CD4-positive, alpha-beta T cell (primary cell): ENCODE results near the gene LAMTOR4. TPM values are rescaled to one million over a fixed set of nuclear protein-coding genes. Genes with fewer than 3 reads are reported as not detected.

Experiments used
- ATAC-seq: fragments of 200-7000 bp; cut with Tn5 transposase; one replicate; pipeline ENCODE4 v1.10.0; 2022; ENCODE audit warnings: mild to moderate bottlenecking; ENCODE audit not compliant: poor library complexity
- CTCF ChIA-PET: fragments of 350-600 bp; sonication (Branson Sonifier 250); formaldehyde crosslinking; loops from one replicate; lab custom pipeline; 2021; ENCODE audit warnings: antibody characterized with exemption, inconsistent platforms; lab: Charles Lee
- POLR2A ChIA-PET: fragments of 350-600 bp; sonication (Branson Sonifier 250); formaldehyde crosslinking; loops from one replicate; lab custom pipeline; 2021; ENCODE audit warnings: antibody characterized with exemption, inconsistent platforms; lab: Charles Lee
- DNase-seq, 14 experiments: peaks; one replicate each; pipeline ENCODE4 v3.0.0-alpha.2; 2013 to 2020; ENCODE audit warnings: mixed read lengths in 2 of 14
- H3K27ac ChIP-seq, 2 donors: one replicate each; pipeline versions ENCODE4 v1.5.1 to v1.7.0; 2013; ENCODE audit warnings: low read length in 2 of 2, low read depth in 1 of 2, mild to moderate bottlenecking in 1 of 2
- H3K27me3 ChIP-seq, 2 experiments: 1 replicate in 1 of 2; 2 replicates in 1 of 2; pipeline versions ENCODE4 v1.6.1 to v1.7.0; 2013; ENCODE audit warnings: low read length in 2 of 2, control low read depth in 1 of 2, mild to moderate bottlenecking in 1 of 2, moderate library complexity in 1 of 2; ENCODE audit not compliant: insufficient read depth in 2 of 2, control insufficient read depth in 1 of 2
- H3K36me3 ChIP-seq: one replicate; pipeline ENCODE4 v1.6.1; 2013; ENCODE audit warnings: low read length, control low read depth; ENCODE audit not compliant: insufficient read depth
- H3K4me1 ChIP-seq: one replicate; pipeline ENCODE4 v1.6.1; 2013; ENCODE audit warnings: low read length, control low read depth; ENCODE audit not compliant: insufficient read depth
- H3K4me3 ChIP-seq: one replicate; pipeline ENCODE4 v1.5.1; 2013; ENCODE audit warnings: mild to moderate bottlenecking, low read length, moderate library complexity
- H3K9me3 ChIP-seq, 2 experiments: 1 replicate in 1 of 2; 2 replicates in 1 of 2; pipeline versions ENCODE4 v1.6.1 to v1.7.0; 2013; ENCODE audit warnings: low read length in 2 of 2, mild to moderate bottlenecking in 2 of 2, control low read depth in 1 of 2, moderate library complexity in 1 of 2; ENCODE audit not compliant: control insufficient read depth in 1 of 2, insufficient read depth in 1 of 2
- H3K27ac Mint-ChIP-seq: one replicate; pipeline ENCODE4 v1.8.0; 2020; ENCODE audit warnings: mixed read lengths
- H3K27me3 Mint-ChIP-seq: one replicate; pipeline ENCODE4 v1.8.0; 2021; ENCODE audit warnings: mixed read lengths
- H3K36me3 Mint-ChIP-seq: one replicate; pipeline ENCODE4 v1.8.0; 2021; ENCODE audit warnings: low read depth, mixed read lengths
- H3K4me1 Mint-ChIP-seq: one replicate; pipeline ENCODE4 v1.8.0; 2021; ENCODE audit warnings: low read depth, mixed read lengths
- H3K4me3 Mint-ChIP-seq: one replicate; pipeline ENCODE4 v1.8.0; 2020; ENCODE audit warnings: mild to moderate bottlenecking, mixed read lengths
- H3K9me3 Mint-ChIP-seq: one replicate; pipeline ENCODE4 v1.8.0; 2020; ENCODE audit warnings: mixed read lengths
- CTCF ChIP-seq: fragments of 200-600 bp; IDR thresholded peaks from one replicate; pipeline ENCODE4 v1.8.0; 2022; ENCODE audit warnings: antibody characterized with exemption, mild to moderate bottlenecking
- intact Hi-C, 2 experiments: fragments of 100-400 bp; cut with DNase I in 1 of 2; cut with micrococcal nuclease in 1 of 2; formaldehyde crosslinking; loops; one replicate each; pipeline versions ENCODE4 v1.15.1 to v1.9.0; 2023 to 2025; cut with DNase I, micrococcal nuclease
- total RNA-seq, 174 experiments: library from RNA in 2 of 174; stranded (reverse) in 2 of 174; gene quantifications; one replicate each; pipeline ENCODE4 v1.2.3 and lab custom pipeline; 2021 to 2026

The LAMTOR4 gene
- total RNA-seq, 2 experiments from 2014 or later: 107 to 125 TPM

- CTCF ChIA-PET: interaction anchor here (0.6 to 2.2 kb wide), 5 partner anchors 10 to 68 kb away, joined by 3 to 9 read pairs (median 4); no protein-coding TSS in a partner anchor
- H3K9me3 ChIP-seq: no peaks in the 10 kb centered on the region
- Mint-ChIP-seq H3K36me3 (peaks cover 38% of the 10 kb centered on the region), H3K4me1 (peaks cover 35% of the 10 kb centered on the region), H3K27me3 (no peaks in the 10 kb centered on the region), H3K4me3 (peak overlapping the region; percentile 92), H3K27ac (peak overlapping the region; percentile 95), H3K9me3 (no peaks in the 10 kb centered on the region)
- no peaks in the 10 kb centered on the region for H3K27me3 ChIP-seq
- peak overlapping the region; percentile 99 for H3K4me3 ChIP-seq
- intact Hi-C loops: loop anchor here (1.0 to 2.0 kb wide), 4 partner anchors 10 to 29 kb away; partner anchors contain the start of genes GPC2 (in 2 of the 2), STAG3 (in 2 of the 2) and TRAPPC14 (in 1 of the 2)
- POLR2A ChIA-PET: interaction anchor here (0.6 to 4.0 kb wide), 37 partner anchors 10 to 438 kb away, joined by 3 to 53 read pairs (median 6); partner anchors contain the start of genes AP4M1, FBXO24, GAL3ST4 and GPC2
- DNase-seq: no peak
- H3K36me3 ChIP-seq: peaks cover 8% of the 10 kb centered on the region
- H3K4me1 ChIP-seq: peaks cover 35% of the 10 kb centered on the region
- no peak for TF ChIP-seq CTCF
- H3K27ac ChIP-seq: peak overlapping the region; percentile 89 to 94
- ATAC-seq: peak; percentile 5
Observed at GRCh38 chr7:100148225-100148558, 526 bp upstream of the LAMTOR4 start.

GRCh38 chr7:100152404-100152803 is 3.7 kb downstream of the LAMTOR4 start:
- intact Hi-C loops: no loop called here
- ChIA-PET CTCF (no interaction called here), POLR2A (no interaction called here)
- peak overlapping the region; percentile 13 for H3K4me3 Mint-ChIP-seq
- H3K27me3 Mint-ChIP-seq: no peaks in the 10 kb centered on the region
- H3K4me3 ChIP-seq: no peak overlapping the region
- no peak for DNase-seq
- H3K9me3 ChIP-seq: no peaks in the 10 kb centered on the region
- peak overlapping the region; percentile 66 for H3K27ac Mint-ChIP-seq
- H3K4me1 Mint-ChIP-seq: peaks cover 63% of the 10 kb centered on the region
- peaks cover 69% of the 10 kb centered on the region for H3K36me3 Mint-ChIP-seq
- ATAC-seq: no peak
- no peak overlapping the region for H3K27ac ChIP-seq
- peaks cover 71% of the 10 kb centered on the region for H3K4me1 ChIP-seq
- no peaks in the 10 kb centered on the region for H3K9me3 Mint-ChIP-seq
- no peaks in the 10 kb centered on the region for H3K27me3 ChIP-seq
- no peak for TF ChIP-seq CTCF
- peaks cover 48% of the 10 kb centered on the region for H3K36me3 ChIP-seq

- Mint-ChIP-seq H3K4me3 (peak overlapping the region; percentile 56), H3K36me3 (peaks cover 74% of the 10 kb centered on the region), H3K27ac (peak overlapping the region; percentile 66), H3K9me3 (no peaks in the 10 kb centered on the region), H3K4me1 (peaks cover 67% of the 10 kb centered on the region), H3K27me3 (no peaks in the 10 kb centered on the region)
- Histone ChIP-seq H3K27me3 (no peaks in the 10 kb centered on the region), H3K4me3 (no peak overlapping the region), H3K4me1 (peaks cover 71% of the 10 kb centered on the region), H3K9me3 (no peaks in the 10 kb centered on the region), H3K36me3 (peaks cover 49% of the 10 kb centered on the region), H3K27ac (no peak overlapping the region)
- intact Hi-C loops: no loop called here
- no peak for TF ChIP-seq CTCF
- ChIA-PET CTCF (no interaction called here), POLR2A (interaction anchor here (0.8 kb wide), 1 partner anchor 27 kb away, joined by 3 read pairs; the partner anchor contains the start of gene MBLAC1)
- ATAC-seq (no peak), DNase-seq (no peak)
Observed at GRCh38 chr7:100152937-100153666, 4.4 kb downstream of the LAMTOR4 start.
